H1 (cell line): ENCODE data around the gene FAM83G. TPM values are rescaled to one million over a fixed set of nuclear protein-coding genes. Genes with fewer than 3 reads are reported as not detected.

Experiments
- CTCF ChIA-PET: fragments of 300-600 bp; sonication (Branson Sonifier 250); formaldehyde crosslinking; loops from one replicate; lab custom pipeline; 2021; ENCODE audit not compliant: partially characterized antibody; lab: Charles Lee
- POLR2A ChIA-PET: fragments of 300-600 bp; sonication (Branson Sonifier 250); formaldehyde crosslinking; loops from one replicate; lab custom pipeline; 2021; ENCODE audit warnings: inconsistent platforms; ENCODE audit not compliant: partially characterized antibody; lab: Charles Lee
- DNase-seq, 2 experiments: peaks; one replicate each; pipeline versions ENCODE4 v3.0.0 to v3.0.0-alpha.2; 2010 to 2022; ENCODE audit warnings: low spot score in 2 of 2, low read depth in 1 of 2, mixed read lengths in 1 of 2
- FAIRE-seq: peaks from 2 replicates; lab custom pipeline; 2011; peaks lifted over from hg19 to GRCh38; lab: Jason Lieb, UNC
- H2AFZ ChIP-seq: 2 replicates; pipeline ENCODE4 v1.8.1; 2012; ENCODE audit warnings: low read length, inconsistent platforms
- H2AK5ac ChIP-seq: 2 replicates; pipeline ENCODE4 v1.6.1; 2013; ENCODE audit warnings: low read depth, low read length
- H2BK120ac ChIP-seq: replicated peaks from 2 replicates; pipeline ENCODE3; 2013; ENCODE audit warnings: low read depth, low read length, inconsistent platforms
- H2BK12ac ChIP-seq: 2 replicates; pipeline ENCODE4 v1.6.1; 2013; ENCODE audit warnings: low read depth, low read length
- H2BK15ac ChIP-seq: 2 replicates; pipeline ENCODE4 v1.6.1; 2013; ENCODE audit warnings: low read length
- H2BK20ac ChIP-seq: 2 replicates; pipeline ENCODE4 v1.6.1; 2013; ENCODE audit warnings: low read length
- H2BK5ac ChIP-seq: 2 replicates; pipeline ENCODE4 v1.6.1; 2013; ENCODE audit warnings: low read depth, low read length
- H3K14ac ChIP-seq: 2 replicates; pipeline ENCODE4 v1.6.1; 2013; ENCODE audit warnings: inconsistent platforms; ENCODE audit not compliant: insufficient read length
- H3K18ac ChIP-seq: 2 replicates; pipeline ENCODE4 v1.6.1; 2013; ENCODE audit warnings: low read length; ENCODE audit errors: extremely low read depth
- H3K23ac ChIP-seq: 2 replicates; pipeline ENCODE4 v1.6.1; 2013; ENCODE audit warnings: inconsistent platforms; ENCODE audit not compliant: insufficient read length
- H3K23me2 ChIP-seq: 2 replicates; pipeline ENCODE4 v1.6.1; 2013; ENCODE audit warnings: low read depth, low read length
- H3K27ac ChIP-seq: 2 replicates; pipeline ENCODE4 v1.6.1; 2011; ENCODE audit warnings: low read depth, low read length, inconsistent platforms
- H3K27me3 ChIP-seq, 4 experiments: replicated peaks in 1 of 4; 1 replicate in 1 of 4; 2 replicates in 3 of 4; pipeline versions ENCODE4 v1.6.1 to v1.8.1; 2011 to 2013; ENCODE audit warnings: low read length in 3 of 4, mild to moderate bottlenecking in 3 of 4, inconsistent platforms in 2 of 4, mixed read lengths in 2 of 4, moderate library complexity in 1 of 4; ENCODE audit not compliant: control insufficient read depth in 3 of 4, insufficient read depth in 3 of 4; ENCODE audit errors: extremely low read depth in 1 of 4
- H3K36me3 ChIP-seq, 4 experiments: 2 replicates each; pipeline versions ENCODE4 v1.6.1 to v1.8.1; 2011 to 2013; ENCODE audit warnings: mild to moderate bottlenecking in 4 of 4, low read length in 3 of 4, moderate library complexity in 2 of 4, control low read depth in 1 of 4, inconsistent platforms in 1 of 4; ENCODE audit not compliant: insufficient read depth in 4 of 4, control insufficient read depth in 2 of 4
- H3K4ac ChIP-seq: replicated peaks from 2 replicates; pipeline ENCODE3; 2013; ENCODE audit warnings: low read length, low read depth, mixed read lengths, inconsistent platforms; ENCODE audit not compliant: insufficient read length
- H3K4me1 ChIP-seq, 4 experiments: replicated peaks in 1 of 4; 1 replicate in 1 of 4; 2 replicates in 3 of 4; pipeline versions ENCODE4 v1.6.1 to v1.8.1; 2011 to 2013; ENCODE audit warnings: low read length in 3 of 4, inconsistent platforms in 2 of 4, mixed read lengths in 1 of 4; ENCODE audit not compliant: insufficient read depth in 4 of 4, control insufficient read depth in 3 of 4
- H3K4me2 ChIP-seq, 2 experiments: 2 replicates each; pipeline versions ENCODE4 v1.6.1 to v1.8.1; 2011 to 2013; ENCODE audit warnings: low read depth in 2 of 2, low read length in 2 of 2, control low read depth in 1 of 2, inconsistent platforms in 1 of 2, mild to moderate bottlenecking in 1 of 2; ENCODE audit not compliant: insufficient read depth in 1 of 2
- H3K4me3 ChIP-seq, 4 experiments: fragments of 200-600, 300-600 bp in 1 of 4; sonication (generic), shearing (Covaris generic), sonication (Bioruptor Twin) in 1 of 4; 2 replicates each; pipeline versions ENCODE4 v1.5.1 to v1.8.1; 2011 to 2016; ENCODE audit warnings: low read length in 4 of 4, low read depth in 3 of 4, control low read depth in 2 of 4, inconsistent platforms in 2 of 4, mild to moderate bottlenecking in 2 of 4, mixed read lengths in 1 of 4, moderate library complexity in 1 of 4; ENCODE audit not compliant: insufficient read depth in 2 of 4; ENCODE audit errors: extremely low read depth in 1 of 4
- H3K56ac ChIP-seq: replicated peaks from 2 replicates; pipeline ENCODE3; 2013; ENCODE audit warnings: low read depth, mild to moderate bottlenecking, mixed read lengths, low read length, inconsistent platforms; ENCODE audit not compliant: insufficient read length
- H3K79me1 ChIP-seq: 2 replicates; pipeline ENCODE4 v1.6.1; 2013; ENCODE audit warnings: low read depth, low read length, control low read depth
- H3K79me2 ChIP-seq, 2 experiments: 2 replicates each; pipeline versions ENCODE4 v1.6.1 to v1.8.1; 2012 to 2013; ENCODE audit warnings: low read length in 2 of 2, mild to moderate bottlenecking in 2 of 2, inconsistent platforms in 1 of 2; ENCODE audit not compliant: insufficient read depth in 2 of 2, control insufficient read depth in 1 of 2
- H3K9ac ChIP-seq, 4 experiments: replicated peaks in 1 of 4; 1 replicate in 1 of 4; 2 replicates in 3 of 4; pipeline versions ENCODE4 v1.6.1 to v1.8.1; 2011 to 2013; ENCODE audit warnings: low read depth in 3 of 4, low read length in 3 of 4, control low read depth in 2 of 4, mild to moderate bottlenecking in 2 of 4, moderate library complexity in 2 of 4, inconsistent platforms in 1 of 4; ENCODE audit errors: extremely low read depth in 1 of 4
- H3K9me3 ChIP-seq, 2 experiments: 2 replicates each; pipeline versions ENCODE4 v1.6.1 to v1.8.1; 2012 to 2013; ENCODE audit warnings: mild to moderate bottlenecking in 2 of 2, moderate library complexity in 2 of 2, control low read depth in 1 of 2, inconsistent platforms in 1 of 2, low read depth in 1 of 2, low read length in 1 of 2, mixed read lengths in 1 of 2; ENCODE audit not compliant: insufficient read depth in 2 of 2
- H4K20me1 ChIP-seq, 2 experiments: replicated peaks in 1 of 2; 2 replicates each; pipeline versions ENCODE3 to v1.8.1; 2011 to 2013; ENCODE audit warnings: inconsistent platforms in 2 of 2, low read length in 2 of 2, mild to moderate bottlenecking in 1 of 2; ENCODE audit not compliant: insufficient read depth in 2 of 2, control insufficient read depth in 1 of 2
- H4K5ac ChIP-seq: 2 replicates; pipeline ENCODE4 v1.6.1; 2013; ENCODE audit warnings: low read length, low read depth, mixed read lengths, inconsistent platforms; ENCODE audit not compliant: insufficient read length
- H4K8ac ChIP-seq: 2 replicates; pipeline ENCODE4 v1.8.0; 2013; ENCODE audit warnings: mild to moderate bottlenecking, moderate library complexity, low read length, inconsistent platforms; ENCODE audit not compliant: insufficient read depth; ENCODE audit errors: extremely low read depth
- H4K91ac ChIP-seq: replicated peaks from 2 replicates; pipeline ENCODE3; 2013; ENCODE audit warnings: low read length, mixed read lengths, inconsistent platforms; ENCODE audit not compliant: insufficient read length
- BACH1 ChIP-seq: IDR thresholded peaks from 2 replicates; pipeline ENCODE4 v1.6.1; 2012; ENCODE audit warnings: low read length, improper control_type of control experiment
- CEBPB ChIP-seq: IDR thresholded peaks from 2 replicates; pipeline ENCODE4 v1.6.1; 2012; ENCODE audit warnings: low read depth, low read length
- CHD1 ChIP-seq: IDR thresholded peaks from 2 replicates; pipeline ENCODE4 v1.6.1; 2012; ENCODE audit warnings: low read depth, low read length, improper control_type of control experiment
- CREB1 ChIP-seq: IDR thresholded peaks from 2 replicates; pipeline ENCODE4 v1.6.1; 2012; ENCODE audit warnings: inconsistent platforms
- JUND ChIP-seq: IDR thresholded peaks from 2 replicates; pipeline ENCODE4 v1.6.1; 2011; ENCODE audit warnings: mild to moderate bottlenecking, improper control_type of control experiment, low read length
- PHF8 ChIP-seq: fragments of 200-600 bp; sonication (generic); conservative IDR thresholded peaks from 2 replicates; pipeline ENCODE4 v1.7.1; 2012; ENCODE audit warnings: low read depth, mild to moderate bottlenecking, inconsistent platforms, low read length, moderate library complexity
- RFX5 ChIP-seq: IDR thresholded peaks from 2 replicates; pipeline ENCODE4 v1.6.1; 2011; ENCODE audit warnings: low read depth, low read length, improper control_type of control experiment, borderline replicate concordance
- SAP30 ChIP-seq: fragments of 300-600 bp; sonication (generic); IDR thresholded peaks from 2 replicates; pipeline ENCODE4 v1.7.1; 2012; ENCODE audit warnings: low read length, moderate library complexity, mild to moderate bottlenecking, inconsistent platforms; ENCODE audit not compliant: insufficient read depth, insufficient replicate concordance
- SRF ChIP-seq: IDR thresholded peaks from 2 replicates; pipeline ENCODE4 v1.6.1; 2011; ENCODE audit warnings: mild to moderate bottlenecking, low read depth, low read length, moderate library complexity
- ZNF274 ChIP-seq: IDR thresholded peaks from 2 replicates; pipeline ENCODE4 v1.7.0; 2012; ENCODE audit warnings: low read length, borderline replicate concordance; ENCODE audit errors: extremely low read depth
- WGBS, 2 experiments: shearing (Covaris generic) in 1 of 2; methylation state at CpG; one replicate each; pipeline versions ENCODE4 v1.1.6 to v1.1.7; 2013 to 2015; ENCODE audit warnings: low lambda C conversion rate in 2 of 2, mixed read lengths in 2 of 2, inconsistent platforms in 1 of 2, low coverage in 1 of 2, missing lambda C conversion rate in 1 of 2; ENCODE audit not compliant: insufficient replicate concordance in 2 of 2, insufficient coverage in 1 of 2, insufficient read length in 1 of 2; ENCODE audit errors: extremely low coverage in 1 of 2, missing lambda C conversion rate in 1 of 2; 5-methylcytosine and 5-hydroxymethylcytosine counted together
- polyA plus RNA-seq, 7 experiments: library from polyadenylated mRNA; depleted of rRNA in 3 of 7; stranded (reverse) in 5 of 7; unstranded in 2 of 7; fragments of >200 nt in 5 of 7; fragments of 200-250 nt in 2 of 7; gene quantifications; 1 replicate in 5 of 7; 2 replicates in 1 of 7; 4 replicates in 1 of 7; pipeline versions ENCODE4 v1.2.1 to v1.2.3, GENCODE V29; 2011 to 2013; ENCODE audit warnings: missing spikeins in 2 of 7, mixed read lengths in 2 of 7
- total RNA-seq: library from RNA; stranded (reverse); fragmentation: NEBNext Ultra II Directional; extraction: Animal tissue kit (Norgen Biotek cat#: 25700); gene quantifications from 2 replicates; pipeline ENCODE4 v1.2.1, GENCODE V29; 2021

Gene FAM83G
- total and polyA plus RNA-seq, 2 of the 8 experiments (the other 6 are each of a cell fraction or from before 2014, with no cell fraction given), result 15.4 to 29.0 TPM

GRCh38 chr17:18921912-18922451 is 82.6 kb downstream of the FAM83G start:
- no peak for DNase-seq
- H3K4ac ChIP-seq, result no peak overlapping the region
- H4K5ac ChIP-seq, result no peak overlapping the region
- POLR2A ChIA-PET, result no interaction called here
- H3K4me2 ChIP-seq, result no peak overlapping the region
- H4K91ac ChIP-seq, result no peak overlapping the region
- no peak overlapping the region for H2BK20ac ChIP-seq
- no peaks in the 10 kb centered on the region for H3K9me3 ChIP-seq
- CTCF ChIA-PET, result no interaction called here
- H4K8ac ChIP-seq, result no peak overlapping the region
- no peaks in the 10 kb centered on the region; the same call in 1 of the 2 replicates for H3K23me2 ChIP-seq
- no peak overlapping the region for H2BK5ac ChIP-seq
- H3K14ac ChIP-seq, result no peak overlapping the region
- no peaks in the 10 kb centered on the region for H4K20me1 ChIP-seq
- H3K9ac ChIP-seq, result no peak overlapping the region
- no peak overlapping the region for H3K18ac ChIP-seq
- H2BK15ac ChIP-seq, result no peak overlapping the region
- H3K36me3 ChIP-seq, result peaks cover 3 to 11% (median 6%) of the 10 kb centered on the region in 4 experiments; a peak in 6 of 8 replicates
- H3K79me2 ChIP-seq, result peaks cover 0 to 7% of the 10 kb centered on the region in 2 experiments; a peak in 1 of 4 replicates
- no peak overlapping the region for H2AFZ ChIP-seq
- no peak overlapping the region for H3K4me3 ChIP-seq
- H3K27ac ChIP-seq, result no peak overlapping the region
- H3K79me1 ChIP-seq, result peaks cover 3% of the 10 kb centered on the region; the same call in 1 of the 2 replicates
- H2AK5ac ChIP-seq, result no peak overlapping the region
- 93% methylated on average over 4 of the region's 4 CpGs; no CpG with 5 or more reads in 1 of the 2 experiments for WGBS, 2 experiments
- FAIRE-seq, result no peak
- H3K4me1 ChIP-seq, result no peaks in the 10 kb centered on the region
- H2BK120ac ChIP-seq, result no peak overlapping the region
- no peak overlapping the region for H3K23ac ChIP-seq
- no peaks in the 10 kb centered on the region for H3K27me3 ChIP-seq
- no peak overlapping the region for H2BK12ac ChIP-seq
- no peak overlapping the region for H3K56ac ChIP-seq
- no peak for TF ChIP-seq JUND
- no peak for TF ChIP-seq PHF8
- no peak for TF ChIP-seq BACH1
- no peak for TF ChIP-seq CEBPB
- no peak for TF ChIP-seq CREB1
- no peak for TF ChIP-seq SAP30
- TF ChIP-seq RFX5, result no peak
- TF ChIP-seq ZNF274, result no peak
- no peak for TF ChIP-seq SRF
- no peak for TF ChIP-seq CHD1
